SK-N-SH treated with all-trans-retinoic acid at 6 μM for 48 hours (cell line): Measurements from ENCODE around the gene LEMD2.
A peak's percentile ranks its signal among the peaks of the same experiment; 100 is the strongest.

Source experiments
- ATAC-seq: fragments of 200-7000 bp; cut with Tn5 transposase; 3 replicates; pipeline ENCODE4 v1.9.1; 2020; ENCODE audit warnings: mild to moderate bottlenecking, moderate library complexity
- BACH2 ChIP-seq: fragments of 250-450 bp; sonication (Bioruptor Pico); IDR thresholded peaks from 2 replicates; pipeline ENCODE4 v1.9.0; 2021; ENCODE audit warnings: mild to moderate bottlenecking, borderline replicate concordance
- CSDC2 ChIP-seq: fragments of 250-450 bp; sonication (Bioruptor Pico); IDR thresholded peaks from 2 replicates; pipeline ENCODE4 v1.5.0; 2020; ENCODE audit warnings: mild to moderate bottlenecking, moderate library complexity
- ESRRG ChIP-seq: fragments of 250-450 bp; sonication (Bioruptor Pico); IDR thresholded peaks from 2 replicates; pipeline ENCODE4 v1.6.1; 2021; ENCODE audit warnings: mild to moderate bottlenecking
- GLIS3 ChIP-seq: fragments of 250-450 bp; sonication (Bioruptor Pico); IDR thresholded peaks from 2 replicates; pipeline ENCODE4 v1.5.0; 2020; ENCODE audit warnings: mild to moderate bottlenecking, moderate library complexity
- ISL1 ChIP-seq: fragments of 250-450 bp; sonication (Bioruptor Pico); IDR thresholded peaks from 2 replicates; pipeline ENCODE4 v2.1.2; 2022; ENCODE audit warnings: mild to moderate bottlenecking, moderate library complexity
- PPARA ChIP-seq: fragments of 250-450 bp; sonication (Bioruptor Pico); IDR thresholded peaks from 2 replicates; pipeline ENCODE4 v1.5.0; 2020; ENCODE audit warnings: mild to moderate bottlenecking, borderline replicate concordance
- RARB ChIP-seq: fragments of 250-450 bp; sonication (Bioruptor Pico); IDR thresholded peaks from 2 replicates; pipeline ENCODE4 v1.8.0; 2021; ENCODE audit warnings: mild to moderate bottlenecking, moderate library complexity
- SNAI2 ChIP-seq: fragments of 250-450 bp; sonication (Bioruptor Pico); IDR thresholded peaks from 2 replicates; pipeline ENCODE4 v1.5.0; 2020; ENCODE audit warnings: mild to moderate bottlenecking, moderate library complexity
- TCF4 ChIP-seq: fragments of 250-450 bp; sonication (Bioruptor Pico); IDR thresholded peaks from 2 replicates; pipeline ENCODE4 v1.8.0; 2021; ENCODE audit warnings: mild to moderate bottlenecking, moderate library complexity, borderline replicate concordance
- TSHZ2 ChIP-seq: fragments of 250-450 bp; sonication (Bioruptor Pico); IDR thresholded peaks from 2 replicates; pipeline ENCODE4 v1.5.0; 2020; ENCODE audit warnings: mild to moderate bottlenecking, moderate library complexity
- ZFP3 ChIP-seq: fragments of 250-450 bp; sonication (Bioruptor Pico); IDR thresholded peaks from 2 replicates; pipeline ENCODE4 v1.5.0; 2020; ENCODE audit warnings: mild to moderate bottlenecking, moderate library complexity
- ZFP30 ChIP-seq: fragments of 450-650 bp; formaldehyde crosslinking; IDR thresholded peaks from 2 replicates; pipeline ENCODE4 v1.5.0; 2022; ENCODE audit warnings: mild to moderate bottlenecking, moderate library complexity
- ZNF565 ChIP-seq: fragments of 450-650 bp; formaldehyde crosslinking; conservative IDR thresholded peaks from 2 replicates; pipeline ENCODE4 v1.5.0; 2020; ENCODE audit warnings: low read depth, mild to moderate bottlenecking, moderate library complexity
- ZNF70 ChIP-seq: fragments of 450-650 bp; formaldehyde crosslinking; IDR thresholded peaks from 2 replicates; pipeline ENCODE4 v1.5.0; 2020; ENCODE audit warnings: mild to moderate bottlenecking, moderate library complexity
- ZNF8 ChIP-seq: fragments of 450-650 bp; formaldehyde crosslinking; IDR thresholded peaks from 2 replicates; pipeline ENCODE4 v1.5.0; 2020; ENCODE audit warnings: mild to moderate bottlenecking, moderate library complexity
- TF ChIP-seq, protein P1 (sequence below): fragments of 250-450 bp; sonication (Bioruptor Pico); IDR thresholded peaks from 2 replicates; pipeline ENCODE4 v1.5.1; 2021; ENCODE audit warnings: mild to moderate bottlenecking, moderate library complexity
- TF ChIP-seq, protein P2 (sequence below): fragments of 250-450 bp; sonication (Bioruptor Pico); IDR thresholded peaks from 2 replicates; pipeline ENCODE4 v1.8.0; 2020; ENCODE audit warnings: mild to moderate bottlenecking, moderate library complexity, borderline replicate concordance
- TF ChIP-seq, protein P3 (sequence below): fragments of 250-450 bp; sonication (Bioruptor Pico); IDR thresholded peaks from 2 replicates; pipeline ENCODE4 v1.5.1; 2020; ENCODE audit warnings: low read depth, mild to moderate bottlenecking, moderate library complexity

Gene LEMD2

GRCh38 chr6:33813990-33814985, 25.4 kb upstream of the LEMD2 start:
- ATAC-seq, result no peak
- TF ChIP-seq ZFP30, result no peak
- no peak for TF ChIP-seq TSHZ2
- TF ChIP-seq PPARA (CRISPR knock-in tag), result no peak
- TF ChIP-seq, protein P1, sequence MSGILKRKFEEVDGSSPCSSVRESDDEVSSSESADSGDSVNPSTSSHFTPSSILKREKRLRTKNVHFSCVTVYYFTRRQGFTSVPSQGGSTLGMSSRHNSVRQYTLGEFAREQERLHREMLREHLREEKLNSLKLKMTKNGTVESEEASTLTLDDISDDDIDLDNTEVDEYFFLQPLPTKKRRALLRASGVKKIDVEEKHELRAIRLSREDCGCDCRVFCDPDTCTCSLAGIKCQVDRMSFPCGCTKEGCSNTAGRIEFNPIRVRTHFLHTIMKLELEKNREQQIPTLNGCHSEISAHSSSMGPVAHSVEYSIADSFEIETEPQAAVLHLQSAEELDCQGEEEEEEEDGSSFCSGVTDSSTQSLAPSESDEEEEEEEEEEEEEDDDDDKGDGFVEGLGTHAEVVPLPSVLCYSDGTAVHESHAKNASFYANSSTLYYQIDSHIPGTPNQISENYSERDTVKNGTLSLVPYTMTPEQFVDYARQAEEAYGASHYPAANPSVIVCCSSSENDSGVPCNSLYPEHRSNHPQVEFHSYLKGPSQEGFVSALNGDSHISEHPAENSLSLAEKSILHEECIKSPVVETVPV (CRISPR knock-in tag), result no peak
- no peak for TF ChIP-seq ESRRG (CRISPR knock-in tag)
- TF ChIP-seq ZNF8 (CRISPR knock-in tag), result no peak
- TF ChIP-seq ZNF70 (CRISPR knock-in tag), result no peak
- no peak for TF ChIP-seq GLIS3
- TF ChIP-seq BACH2, result no peak

- ATAC-seq, result no peak
- TF ChIP-seq ZFP3 (CRISPR knock-in tag), result no peak
- no peak for TF ChIP-seq ZNF565
- no peak for TF ChIP-seq TCF4 (CRISPR knock-in tag)
- no peak for TF ChIP-seq CSDC2 (CRISPR knock-in tag)
- TF ChIP-seq SNAI2 (CRISPR knock-in tag), result no peak
- no peak for TF ChIP-seq PPARA (CRISPR knock-in tag)
- TF ChIP-seq ZNF70 (CRISPR knock-in tag), result no peak
- TF ChIP-seq, protein P2, sequence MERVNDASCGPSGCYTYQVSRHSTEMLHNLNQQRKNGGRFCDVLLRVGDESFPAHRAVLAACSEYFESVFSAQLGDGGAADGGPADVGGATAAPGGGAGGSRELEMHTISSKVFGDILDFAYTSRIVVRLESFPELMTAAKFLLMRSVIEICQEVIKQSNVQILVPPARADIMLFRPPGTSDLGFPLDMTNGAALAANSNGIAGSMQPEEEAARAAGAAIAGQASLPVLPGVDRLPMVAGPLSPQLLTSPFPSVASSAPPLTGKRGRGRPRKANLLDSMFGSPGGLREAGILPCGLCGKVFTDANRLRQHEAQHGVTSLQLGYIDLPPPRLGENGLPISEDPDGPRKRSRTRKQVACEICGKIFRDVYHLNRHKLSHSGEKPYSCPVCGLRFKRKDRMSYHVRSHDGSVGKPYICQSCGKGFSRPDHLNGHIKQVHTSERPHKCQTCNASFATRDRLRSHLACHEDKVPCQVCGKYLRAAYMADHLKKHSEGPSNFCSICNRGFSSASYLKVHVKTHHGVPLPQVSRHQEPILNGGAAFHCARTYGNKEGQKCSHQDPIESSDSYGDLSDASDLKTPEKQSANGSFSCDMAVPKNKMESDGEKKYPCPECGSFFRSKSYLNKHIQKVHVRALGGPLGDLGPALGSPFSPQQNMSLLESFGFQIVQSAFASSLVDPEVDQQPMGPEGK (CRISPR knock-in tag), result no peak
- TF ChIP-seq, protein P3, sequence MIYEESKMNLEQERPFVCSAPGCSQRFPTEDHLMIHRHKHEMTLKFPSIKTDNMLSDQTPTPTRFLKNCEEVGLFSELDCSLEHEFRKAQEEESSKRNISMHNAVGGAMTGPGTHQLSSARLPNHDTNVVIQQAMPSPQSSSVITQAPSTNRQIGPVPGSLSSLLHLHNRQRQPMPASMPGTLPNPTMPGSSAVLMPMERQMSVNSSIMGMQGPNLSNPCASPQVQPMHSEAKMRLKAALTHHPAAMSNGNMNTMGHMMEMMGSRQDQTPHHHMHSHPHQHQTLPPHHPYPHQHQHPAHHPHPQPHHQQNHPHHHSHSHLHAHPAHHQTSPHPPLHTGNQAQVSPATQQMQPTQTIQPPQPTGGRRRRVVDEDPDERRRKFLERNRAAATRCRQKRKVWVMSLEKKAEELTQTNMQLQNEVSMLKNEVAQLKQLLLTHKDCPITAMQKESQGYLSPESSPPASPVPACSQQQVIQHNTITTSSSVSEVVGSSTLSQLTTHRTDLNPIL (CRISPR knock-in tag), result no peak
- TF ChIP-seq ZFP30, result no peak
Observed at GRCh38 chr6:33813246-33813904, 24.4 kb upstream of the LEMD2 start.

DNA sequence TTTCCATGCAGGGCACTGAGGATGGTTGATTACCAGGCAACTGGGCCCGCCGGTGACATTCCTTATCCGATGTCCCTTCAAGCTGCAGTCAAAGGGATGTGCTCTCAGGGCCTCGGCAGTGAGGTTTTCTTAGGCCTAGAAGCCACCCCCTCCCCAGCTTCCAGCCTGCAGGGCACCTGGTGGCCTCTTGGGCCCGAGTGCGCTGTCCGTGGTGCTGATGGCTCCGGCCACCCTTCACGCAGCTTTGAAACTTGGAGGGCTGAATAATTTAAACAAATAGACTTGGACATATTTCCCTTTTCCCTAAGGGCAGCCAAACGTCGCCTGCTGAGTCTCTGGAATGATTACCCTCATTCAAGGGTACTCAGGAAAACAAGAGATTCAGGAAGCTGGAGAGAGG, 23.7 kb upstream of the LEMD2 start:
- peak; percentile 73 for ATAC-seq
- TF ChIP-seq SNAI2 (CRISPR knock-in tag) (0 out of 2 replicates have a peak, but pooled peaks have one; percentile 30), ZFP3 (CRISPR knock-in tag) (0 out of 2 replicates have a peak, but pooled peaks have one; percentile 38), CSDC2 (CRISPR knock-in tag) (0 out of 2 replicates have a peak, but pooled peaks have one; percentile 27)
- TF ChIP-seq, protein P3 (CRISPR knock-in tag), result no peak
- TF ChIP-seq, all 23 proteins: peak for 3

- no peak for ATAC-seq
- TF ChIP-seq, protein P1 (CRISPR knock-in tag), result no peak
- TF ChIP-seq ZNF70 (CRISPR knock-in tag) (no peak), ISL1 (CRISPR knock-in tag) (no peak), BACH2 (no peak), ESRRG (CRISPR knock-in tag) (no peak), GLIS3 (no peak), RARB (CRISPR knock-in tag) (no peak), ZFP3 (CRISPR knock-in tag) (no peak)
- TF ChIP-seq, protein P3 (CRISPR knock-in tag), result no peak
- TF ChIP-seq, protein P2 (CRISPR knock-in tag), result no peak
Observed at GRCh38 chr6:33809594-33809993, 20.7 kb upstream of the LEMD2 start.
